HepG2 (cell line): ENCODE results near the gene SMTN. TPM values are rescaled to one million over a fixed set of nuclear protein-coding genes. Genes with fewer than 3 reads are reported as not detected.

Experiments used
- CREM ChIP-seq, 2 experiments: sonication (generic) in 1 of 2; formaldehyde crosslinking in 1 of 2; IDR thresholded peaks; 2 replicates each; pipeline versions ENCODE4 v1.4.0 to v1.6.1; 2016 to 2020; ENCODE audit warnings: antibody characterized with exemption in 1 of 2, mild to moderate bottlenecking in 1 of 2, missing genetic modification reagents in 1 of 2
- FOSL2 ChIP-seq: sonication (generic); formaldehyde crosslinking; IDR thresholded peaks from 2 replicates; pipeline ENCODE4 v1.4.0; 2020; ENCODE audit warnings: missing genetic modification reagents
- FOXA3 ChIP-seq: IDR thresholded peaks from 2 replicates; pipeline ENCODE4 v1.6.1; 2016; ENCODE audit warnings: missing genetic modification reagents, missing compliant biosample characterization
- FOXO1 ChIP-seq: sonication (generic); formaldehyde crosslinking; IDR thresholded peaks from 2 replicates; pipeline ENCODE4 v1.4.0; 2020; ENCODE audit warnings: missing genetic modification reagents
- FOXP1 ChIP-seq, 2 experiments: fragments of 450-650 bp in 1 of 2; IDR thresholded peaks; 2 replicates each; pipeline ENCODE4 v1.6.1; 2017 to 2018; ENCODE audit warnings: antibody characterized with exemption in 1 of 2
- HOXA7 ChIP-seq: sonication (generic); formaldehyde crosslinking; IDR thresholded peaks from 2 replicates; pipeline ENCODE4 v1.8.1; 2022; ENCODE audit warnings: mild to moderate bottlenecking, missing genetic modification reagents, moderate library complexity
- IRF2 ChIP-seq: IDR thresholded peaks from 2 replicates; pipeline ENCODE4 v1.6.1; 2018; ENCODE audit warnings: missing genetic modification reagents, missing compliant biosample characterization
- ISX ChIP-seq: sonication (generic); formaldehyde crosslinking; conservative IDR thresholded peaks from 2 replicates; pipeline ENCODE4 v1.5.0; 2020; ENCODE audit warnings: missing genetic modification reagents
- JUNB ChIP-seq: sonication (generic); formaldehyde crosslinking; IDR thresholded peaks from 2 replicates; pipeline ENCODE4 v1.8.0; 2022; ENCODE audit warnings: missing genetic modification reagents, mild to moderate bottlenecking, borderline replicate concordance
- KDM5B ChIP-seq: sonication (generic); formaldehyde crosslinking; IDR thresholded peaks from 2 replicates; pipeline ENCODE4 v1.4.0; 2020; ENCODE audit warnings: missing genetic modification reagents, mild to moderate bottlenecking, borderline replicate concordance
- NCOA1 ChIP-seq: sonication (generic); formaldehyde crosslinking; IDR thresholded peaks from 2 replicates; pipeline ENCODE4 v1.9.0; 2021; ENCODE audit warnings: missing genetic modification reagents
- POLR2A ChIP-seq, 2 experiments: IDR thresholded peaks; 2 replicates each; pipeline ENCODE4 v1.6.1; 2011; ENCODE audit warnings: low read depth in 2 of 2, low read length in 2 of 2, mild to moderate bottlenecking in 1 of 2, moderate library complexity in 1 of 2; ENCODE audit not compliant: insufficient read depth in 1 of 2
- SIN3B ChIP-seq: fragments of 150-350 bp; IDR thresholded peaks from 2 replicates; pipeline ENCODE4 v1.6.1; 2014; ENCODE audit warnings: low read length
- ZBED4 ChIP-seq: sonication (generic); formaldehyde crosslinking; IDR thresholded peaks from 2 replicates; pipeline ENCODE4 v1.4.0; 2020; ENCODE audit warnings: missing genetic modification reagents, borderline replicate concordance
- ZMYM3 ChIP-seq: sonication (generic); formaldehyde crosslinking; IDR thresholded peaks from 2 replicates; pipeline ENCODE4 v1.5.1; 2020; ENCODE audit warnings: mild to moderate bottlenecking, missing genetic modification reagents
- ZNF264 ChIP-seq: sonication (generic); formaldehyde crosslinking; IDR thresholded peaks from 2 replicates; pipeline ENCODE4 v1.4.0; 2020; ENCODE audit warnings: missing genetic modification reagents
- ZNF460 ChIP-seq: sonication (generic); formaldehyde crosslinking; IDR thresholded peaks from 2 replicates; pipeline ENCODE4 v1.5.1; 2020; ENCODE audit warnings: missing genetic modification reagents, mild to moderate bottlenecking, borderline replicate concordance
- ZNF7 ChIP-seq: IDR thresholded peaks from 2 replicates; pipeline ENCODE4 v1.6.1; 2016; ENCODE audit warnings: missing biosample characterization, missing genetic modification reagents
- ZNF792 ChIP-seq: IDR thresholded peaks from 2 replicates; pipeline ENCODE4 v1.6.1; 2016
- polyA plus RNA-seq, 8 experiments: library from polyadenylated mRNA; depleted of rRNA in 3 of 8; stranded (reverse) in 7 of 8; unstranded in 1 of 8; fragments of >200 nt; fragmentation: Illumina TruSeq in 4 of 8; extraction: Trizol in 4 of 8; gene quantifications; 2 replicates each; pipeline versions ENCODE4 v1.2.1 to v1.2.3, GENCODE V29; 2011 to 2016; ENCODE audit warnings: low read depth in 4 of 8, missing spikeins in 1 of 8, mixed read lengths in 1 of 8; ENCODE audit not compliant: insufficient read depth in 1 of 8
- total RNA-seq, 5 experiments: library from RNA; depleted of rRNA; stranded (reverse); fragments of >200 nt; fragmentation: Illumina TruSeq; extraction: Trizol; gene quantifications; 2 replicates each; pipeline ENCODE4 v1.2.3, GENCODE V29; 2016; ENCODE audit warnings: low read depth in 1 of 5
- TF ChIP-seq, protein P1 (sequence below): IDR thresholded peaks from 2 replicates; pipeline ENCODE4 v1.6.1; 2016; ENCODE audit warnings: missing compliant biosample characterization, missing genetic modification reagents, borderline replicate concordance
- TF ChIP-seq, protein P2 (sequence below): sonication (generic); formaldehyde crosslinking; IDR thresholded peaks from 2 replicates; pipeline ENCODE4 v1.8.0; 2023; ENCODE audit warnings: mild to moderate bottlenecking, missing genetic modification reagents
- TF ChIP-seq, protein P3 (sequence below): sonication (generic); formaldehyde crosslinking; IDR thresholded peaks from 2 replicates; pipeline ENCODE4 v1.5.1; 2020; ENCODE audit warnings: mild to moderate bottlenecking, missing genetic modification reagents, moderate library complexity

SMTN gene
- total and polyA plus RNA-seq, 2 of the 13 experiments (the other 11 are each of a cell fraction or from before 2014, with no cell fraction given) = 14.7 to 26.1 TPM

DNA sequence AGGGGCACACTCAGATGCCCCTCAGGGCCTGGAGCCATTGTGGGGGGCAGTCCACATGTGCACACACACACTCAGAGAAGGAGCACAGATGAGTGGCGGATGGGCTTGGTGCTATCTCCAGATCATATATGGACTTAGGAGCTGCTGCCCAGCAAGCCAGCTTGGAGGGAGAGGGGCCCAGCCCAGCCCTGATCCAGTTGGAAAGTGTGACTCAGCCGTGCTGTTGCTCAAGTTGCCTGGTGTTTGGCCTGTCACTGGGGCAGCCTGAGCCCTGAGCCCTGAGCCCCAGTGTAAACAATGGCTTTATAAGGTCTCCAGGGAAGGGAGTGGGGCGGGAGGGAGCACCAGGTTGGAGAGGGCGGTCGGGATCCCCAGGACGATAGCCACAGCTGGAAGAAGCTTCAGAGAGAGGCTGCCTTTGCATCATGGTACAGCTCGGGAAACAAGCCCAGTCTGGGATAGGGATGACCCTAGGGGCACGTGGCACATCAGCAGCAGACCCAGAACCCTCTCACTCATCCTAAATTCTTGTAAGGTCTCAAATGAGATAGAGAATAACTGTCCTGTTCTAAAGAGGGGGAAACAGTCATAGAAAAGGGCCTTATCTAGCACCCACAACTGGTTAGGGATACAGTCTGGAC is 21.4 kb downstream of the SMTN start (continued):
- TF ChIP-seq HOXA7 (CRISPR knock-in tag) = no peak
- no peak for TF ChIP-seq ZNF460 (CRISPR knock-in tag)
- TF ChIP-seq FOXA3 (CRISPR knock-in tag) = peak; percentile 84
- TF ChIP-seq FOSL2 (CRISPR knock-in tag) = peak; percentile 98
- no peak for TF ChIP-seq SIN3B
- peak; percentile 58; the same call in 1 of the 2 replicates for TF ChIP-seq ZNF792 (CRISPR knock-in tag)
- no peak for TF ChIP-seq ZNF264 (CRISPR knock-in tag)
- peak; percentile 67; the same call in 1 of the 2 replicates for TF ChIP-seq FOXO1 (CRISPR knock-in tag)
- TF ChIP-seq, protein P1, sequence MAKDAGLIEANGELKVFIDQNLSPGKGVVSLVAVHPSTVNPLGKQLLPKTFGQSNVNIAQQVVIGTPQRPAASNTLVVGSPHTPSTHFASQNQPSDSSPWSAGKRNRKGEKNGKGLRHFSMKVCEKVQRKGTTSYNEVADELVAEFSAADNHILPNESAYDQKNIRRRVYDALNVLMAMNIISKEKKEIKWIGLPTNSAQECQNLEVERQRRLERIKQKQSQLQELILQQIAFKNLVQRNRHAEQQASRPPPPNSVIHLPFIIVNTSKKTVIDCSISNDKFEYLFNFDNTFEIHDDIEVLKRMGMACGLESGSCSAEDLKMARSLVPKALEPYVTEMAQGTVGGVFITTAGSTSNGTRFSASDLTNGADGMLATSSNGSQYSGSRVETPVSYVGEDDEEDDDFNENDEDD (CRISPR knock-in tag) = no peak
- TF ChIP-seq KDM5B = peak; percentile 32; the same call in 1 of the 2 replicates
- peak; percentile 34; the same call in 1 of the 2 replicates for TF ChIP-seq IRF2
- TF ChIP-seq, protein P2, sequence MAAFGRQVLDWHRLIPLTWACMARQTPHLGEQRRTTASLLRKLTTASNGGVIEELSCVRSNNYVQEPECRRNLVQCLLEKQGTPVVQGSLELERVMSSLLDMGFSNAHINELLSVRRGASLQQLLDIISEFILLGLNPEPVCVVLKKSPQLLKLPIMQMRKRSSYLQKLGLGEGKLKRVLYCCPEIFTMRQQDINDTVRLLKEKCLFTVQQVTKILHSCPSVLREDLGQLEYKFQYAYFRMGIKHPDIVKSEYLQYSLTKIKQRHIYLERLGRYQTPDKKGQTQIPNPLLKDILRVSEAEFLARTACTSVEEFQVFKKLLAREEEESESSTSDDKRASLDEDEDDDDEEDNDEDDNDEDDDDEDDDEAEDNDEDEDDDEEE (CRISPR knock-in tag) = no peak
- peak; percentile 85; the same call in 1 of the 2 replicates for TF ChIP-seq ZBED4
- no peak for TF ChIP-seq ISX
- no peak for TF ChIP-seq NCOA1 (CRISPR knock-in tag)
- no peak for TF ChIP-seq POLR2A (IDR thresholded peaks at IDR 0.05; ENCODE audit: insufficient read depth in 1 of 2, low read depth in 2 of 2, low read length in 2 of 2)
- TF ChIP-seq FOXP1 (IDR thresholded peaks at IDR 0.05) = no peak
- no peak for TF ChIP-seq FOXP1 (CRISPR knock-in tag; IDR thresholded peaks at IDR 0.05)
- no peak for TF ChIP-seq CREM (IDR thresholded peaks at IDR 0.05)
- no peak for TF ChIP-seq CREM (CRISPR knock-in tag; IDR thresholded peaks at IDR 0.05)
- TF ChIP-seq ZMYM3 = no peak
- TF ChIP-seq, protein P3, sequence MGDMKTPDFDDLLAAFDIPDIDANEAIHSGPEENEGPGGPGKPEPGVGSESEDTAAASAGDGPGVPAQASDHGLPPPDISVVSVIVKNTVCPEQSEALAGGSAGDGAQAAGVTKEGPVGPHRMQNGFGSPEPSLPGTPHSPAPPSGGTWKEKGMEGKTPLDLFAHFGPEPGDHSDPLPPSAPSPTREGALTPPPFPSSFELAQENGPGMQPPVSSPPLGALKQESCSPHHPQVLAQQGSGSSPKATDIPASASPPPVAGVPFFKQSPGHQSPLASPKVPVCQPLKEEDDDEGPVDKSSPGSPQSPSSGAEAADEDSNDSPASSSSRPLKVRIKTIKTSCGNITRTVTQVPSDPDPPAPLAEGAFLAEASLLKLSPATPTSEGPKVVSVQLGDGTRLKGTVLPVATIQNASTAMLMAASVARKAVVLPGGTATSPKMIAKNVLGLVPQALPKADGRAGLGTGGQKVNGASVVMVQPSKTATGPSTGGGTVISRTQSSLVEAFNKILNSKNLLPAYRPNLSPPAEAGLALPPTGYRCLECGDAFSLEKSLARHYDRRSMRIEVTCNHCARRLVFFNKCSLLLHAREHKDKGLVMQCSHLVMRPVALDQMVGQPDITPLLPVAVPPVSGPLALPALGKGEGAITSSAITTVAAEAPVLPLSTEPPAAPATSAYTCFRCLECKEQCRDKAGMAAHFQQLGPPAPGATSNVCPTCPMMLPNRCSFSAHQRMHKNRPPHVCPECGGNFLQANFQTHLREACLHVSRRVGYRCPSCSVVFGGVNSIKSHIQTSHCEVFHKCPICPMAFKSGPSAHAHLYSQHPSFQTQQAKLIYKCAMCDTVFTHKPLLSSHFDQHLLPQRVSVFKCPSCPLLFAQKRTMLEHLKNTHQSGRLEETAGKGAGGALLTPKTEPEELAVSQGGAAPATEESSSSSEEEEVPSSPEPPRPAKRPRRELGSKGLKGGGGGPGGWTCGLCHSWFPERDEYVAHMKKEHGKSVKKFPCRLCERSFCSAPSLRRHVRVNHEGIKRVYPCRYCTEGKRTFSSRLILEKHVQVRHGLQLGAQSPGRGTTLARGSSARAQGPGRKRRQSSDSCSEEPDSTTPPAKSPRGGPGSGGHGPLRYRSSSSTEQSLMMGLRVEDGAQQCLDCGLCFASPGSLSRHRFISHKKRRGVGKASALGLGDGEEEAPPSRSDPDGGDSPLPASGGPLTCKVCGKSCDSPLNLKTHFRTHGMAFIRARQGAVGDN = peak; percentile 87
- no peak for TF ChIP-seq ZNF7 (CRISPR knock-in tag)
- TF ChIP-seq JUNB (CRISPR knock-in tag) = peak; percentile 69
